MG63 (cell line): ENCODE results near the gene POU2F1. TPM values are rescaled to one million over a fixed set of nuclear protein-coding genes. Genes with fewer than 3 reads are reported as not detected.
"Not testable (repeated sequence)": the region's sequence is repeated elsewhere in the genome, so short reads cannot be mapped to it uniquely, and the experiment has no call there.

Source experiments
- DNase-seq: peaks from one replicate; pipeline ENCODE4 v3.0.0-alpha.2; 2020
- H3K27me3 ChIP-seq: fragments of 250-450 bp; sonication (Bioruptor Pico); 2 replicates; pipeline ENCODE4 v1.5.1; 2020; ENCODE audit warnings: mild to moderate bottlenecking, moderate library complexity
- H3K36me3 ChIP-seq: fragments of 250-450 bp; sonication (Bioruptor Pico); 2 replicates; pipeline ENCODE4 v1.5.1; 2020; ENCODE audit warnings: mild to moderate bottlenecking, moderate library complexity
- H3K4me3 ChIP-seq: fragments of 250-450 bp; sonication (Bioruptor Pico); 2 replicates; pipeline ENCODE4 v1.5.1; 2020; ENCODE audit warnings: mild to moderate bottlenecking, moderate library complexity
- H3K9me3 ChIP-seq: fragments of 250-450 bp; sonication (Bioruptor Pico); 2 replicates; pipeline ENCODE4 v1.5.1; 2020; ENCODE audit warnings: mild to moderate bottlenecking, moderate library complexity
- total RNA-seq: library from RNA; depleted of rRNA; stranded (reverse); fragments of >200 nt; shearing (Covaris generic); gene quantifications from 2 replicates; pipeline ENCODE4 v1.2.3, GENCODE V29; 2014; ENCODE audit warnings: low replicate concordance

The POU2F1 gene
- total RNA-seq, 1 experiment from 2014 or later = 3.9 TPM

DNA sequence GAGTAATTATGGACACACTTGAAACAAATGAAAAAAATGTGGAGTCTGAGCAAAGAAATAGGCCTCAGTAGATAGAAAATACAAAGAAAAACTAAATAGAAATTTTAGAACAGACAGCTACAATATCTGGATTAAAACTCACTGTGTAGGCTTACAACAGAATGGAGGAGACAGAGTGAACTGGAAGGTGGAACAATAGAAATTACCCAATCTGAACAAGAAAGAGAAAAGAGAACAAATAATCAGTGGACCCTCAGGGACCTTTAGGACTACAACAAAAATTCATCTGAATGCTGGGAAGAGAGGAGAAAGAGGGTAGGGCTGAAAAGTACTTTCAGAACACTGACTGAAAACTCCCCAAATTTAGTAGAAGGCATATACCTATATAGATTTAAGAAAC lies 90.0 kb downstream of the POU2F1 start:
- DNase-seq = no peak
- Histone ChIP-seq H3K9me3 (0 out of 2 replicates have a peak, but pooled peaks cover under 1% of the 10 kb centered on the region), H3K27me3 (no peaks in the 10 kb centered on the region), H3K4me3 (no peak overlapping the region), H3K36me3 (no peaks in the 10 kb centered on the region)

DNA sequence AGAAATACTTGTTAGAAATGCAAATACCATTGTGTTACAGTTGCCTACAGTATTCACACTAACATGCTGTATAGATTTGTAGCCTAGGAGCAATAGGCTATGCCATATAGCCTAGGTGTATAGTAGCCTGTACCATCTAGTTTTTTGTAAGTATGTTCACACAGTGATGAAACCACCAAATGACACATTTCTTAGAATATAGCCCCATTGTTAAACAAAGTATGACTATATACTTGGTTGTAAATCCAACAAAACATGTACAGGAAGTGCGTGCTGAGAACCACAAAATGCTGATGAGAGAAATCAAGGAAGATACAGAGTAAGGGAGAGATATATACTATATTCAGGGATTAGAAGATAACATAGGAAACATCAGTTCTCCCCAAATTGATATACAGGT lies 92.2 kb downstream of the POU2F1 start:
- Histone ChIP-seq H3K36me3 (no peaks in the 10 kb centered on the region), H3K4me3 (no peak overlapping the region), H3K27me3 (no peaks in the 10 kb centered on the region), H3K9me3 (peaks cover 18% of the 10 kb centered on the region)
- DNase-seq = no peak

DNA sequence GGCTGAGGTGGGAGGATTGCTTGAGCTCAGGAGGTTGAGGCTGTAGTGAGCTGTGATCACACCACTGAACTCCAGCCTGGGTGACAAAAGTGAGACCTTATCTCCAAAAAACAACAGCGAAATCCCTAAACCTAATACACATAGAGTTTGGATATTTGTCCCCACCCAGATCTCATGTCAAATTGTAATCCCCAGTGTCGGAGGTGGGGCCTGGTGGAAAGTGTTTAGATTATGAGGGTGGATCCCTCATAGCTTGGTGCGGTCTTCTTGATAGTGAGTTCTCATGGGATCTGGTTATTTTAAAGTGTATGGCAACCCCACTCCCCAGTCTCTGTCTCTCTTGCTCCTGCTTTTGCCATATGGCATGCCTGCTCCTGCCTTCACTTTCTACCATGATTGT lies 94.0 kb downstream of the POU2F1 start:
- Histone ChIP-seq H3K36me3 (no peaks in the 10 kb centered on the region), H3K9me3 (peaks cover 21% of the 10 kb centered on the region), H3K27me3 (no peaks in the 10 kb centered on the region), H3K4me3 (no peak overlapping the region)
- DNase-seq = no peak

DNA sequence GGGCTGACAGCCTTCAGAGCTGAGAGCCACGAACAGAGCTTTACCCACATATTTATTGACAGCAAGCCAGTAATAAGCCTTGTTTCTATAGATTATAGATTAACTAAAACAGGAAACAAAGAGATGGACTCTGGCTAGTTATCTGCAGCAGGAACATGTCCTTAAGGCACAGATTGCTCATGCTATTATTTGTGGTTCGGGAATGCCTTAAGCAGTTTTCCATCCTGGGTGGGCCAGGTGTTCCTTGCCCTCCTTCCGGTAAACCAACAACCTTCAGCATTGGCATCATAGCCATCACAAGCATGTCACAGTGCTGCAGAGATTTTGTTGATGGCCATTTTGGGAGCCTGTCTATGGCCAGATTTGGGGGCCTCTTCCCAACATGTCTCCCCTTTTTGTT lies 96.8 kb downstream of the POU2F1 start:
- peaks cover 4% of the 10 kb centered on the region; the same call in 1 of the 2 replicates for H3K36me3 ChIP-seq
- H3K9me3 ChIP-seq = peaks cover 43% of the 10 kb centered on the region
- no peaks in the 10 kb centered on the region for H3K27me3 ChIP-seq
- no peak for DNase-seq
- no peak overlapping the region for H3K4me3 ChIP-seq

DNA sequence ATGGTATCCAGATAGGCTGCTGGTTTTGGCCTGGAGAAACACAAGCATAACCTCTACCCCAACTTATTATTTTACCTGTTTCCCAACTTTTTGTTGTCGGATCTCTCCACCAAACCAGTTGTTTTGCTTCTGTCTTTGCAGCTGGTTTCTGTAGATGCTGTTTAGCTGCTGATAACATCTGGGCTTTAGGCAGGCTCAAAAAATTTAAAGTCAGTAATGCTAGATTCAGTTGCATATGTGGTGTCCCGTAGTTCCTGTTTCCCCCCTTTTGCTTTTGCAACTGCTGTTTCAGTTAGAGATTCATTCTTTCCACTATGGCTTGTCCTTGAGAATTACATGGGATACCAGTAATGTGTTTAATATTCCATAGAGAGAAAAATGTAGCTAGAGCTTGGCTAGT lies 98.5 kb downstream of the POU2F1 start:
- DNase-seq, H3K4me3 ChIP-seq, H3K36me3 ChIP-seq, H3K27me3 ChIP-seq: not testable (repeated sequence)
- H3K9me3 ChIP-seq = peaks cover 61% of the 10 kb centered on the region

DNA sequence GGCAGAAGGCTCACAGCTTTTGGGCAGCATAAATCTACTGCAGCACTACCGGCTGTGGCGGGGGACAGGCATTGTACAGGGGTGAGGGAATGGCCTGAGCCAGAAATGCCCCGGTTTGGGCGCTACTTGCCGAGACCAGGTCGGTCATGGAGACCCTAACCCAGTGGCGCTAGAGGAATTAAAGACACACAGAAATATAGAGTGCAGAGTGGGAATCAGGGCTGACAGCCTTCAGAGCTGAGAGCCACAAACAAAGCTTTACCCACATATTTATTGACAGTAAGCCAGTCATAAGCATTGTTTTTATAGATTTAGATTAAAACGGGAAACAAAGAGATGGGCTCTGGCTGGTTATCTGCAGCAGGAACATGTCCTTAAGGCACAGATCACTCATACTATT lies 101.8 kb downstream of the POU2F1 start:
- Histone ChIP-seq H3K4me3 (no peak overlapping the region), H3K36me3 (peaks cover 7% of the 10 kb centered on the region; the same call in 1 of the 2 replicates), H3K9me3 (peaks cover 50% of the 10 kb centered on the region), H3K27me3 (no peaks in the 10 kb centered on the region)
- DNase-seq = no peak

DNA sequence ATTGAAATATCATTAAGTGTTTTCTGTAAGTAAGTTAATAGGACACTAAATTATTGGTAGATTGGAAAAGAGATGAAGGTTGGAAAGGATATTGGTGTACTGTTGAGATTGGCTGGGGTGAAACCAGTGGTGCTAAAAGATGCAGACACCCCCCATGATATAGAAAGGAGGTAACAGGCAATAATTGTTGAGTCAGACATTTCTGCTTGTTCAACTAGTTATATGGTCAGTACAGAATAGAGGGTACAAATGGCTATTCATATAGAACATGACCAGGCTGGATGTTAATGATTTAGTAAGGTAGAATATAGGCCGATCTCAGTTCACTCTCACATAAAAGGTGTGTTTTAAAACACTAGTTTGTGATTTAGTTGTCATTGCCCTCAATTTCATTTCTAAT lies 104.5 kb downstream of the POU2F1 start:
- Histone ChIP-seq H3K27me3 (no peaks in the 10 kb centered on the region), H3K9me3 (peaks cover 43% of the 10 kb centered on the region), H3K4me3 (no peak overlapping the region), H3K36me3 (peaks cover 6% of the 10 kb centered on the region; the same call in 1 of the 2 replicates)
- no peak for DNase-seq

DNA sequence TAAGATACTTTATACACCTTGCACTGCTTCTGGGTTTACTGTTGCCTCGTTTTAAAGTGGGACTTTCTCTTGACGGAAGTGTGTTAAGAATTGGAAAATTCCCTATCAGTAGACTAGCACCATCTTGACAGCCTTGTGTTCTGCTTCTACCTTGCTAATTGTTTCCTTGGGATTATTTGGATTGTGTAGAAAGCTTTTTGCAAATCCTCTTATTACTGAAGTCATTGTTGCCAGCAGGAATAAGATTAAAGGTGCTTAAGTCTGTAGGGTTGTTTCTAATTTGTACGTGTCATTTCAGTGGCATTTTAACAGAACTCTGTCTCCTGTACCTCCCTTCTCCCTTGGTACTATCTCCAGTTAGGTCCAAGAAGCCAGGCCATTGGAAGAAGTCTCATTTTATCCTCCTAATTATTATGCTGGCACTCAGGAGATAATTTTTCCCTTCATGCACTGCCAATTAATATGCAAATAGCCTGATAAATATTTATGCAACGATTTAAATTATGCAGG lies 107.7 kb downstream of the POU2F1 start:
- Histone ChIP-seq H3K36me3 (peaks cover 3% of the 10 kb centered on the region; the same call in 1 of the 2 replicates), H3K27me3 (no peaks in the 10 kb centered on the region), H3K4me3 (no peak overlapping the region), H3K9me3 (peaks cover 12% of the 10 kb centered on the region)
- no peak for DNase-seq

DNA sequence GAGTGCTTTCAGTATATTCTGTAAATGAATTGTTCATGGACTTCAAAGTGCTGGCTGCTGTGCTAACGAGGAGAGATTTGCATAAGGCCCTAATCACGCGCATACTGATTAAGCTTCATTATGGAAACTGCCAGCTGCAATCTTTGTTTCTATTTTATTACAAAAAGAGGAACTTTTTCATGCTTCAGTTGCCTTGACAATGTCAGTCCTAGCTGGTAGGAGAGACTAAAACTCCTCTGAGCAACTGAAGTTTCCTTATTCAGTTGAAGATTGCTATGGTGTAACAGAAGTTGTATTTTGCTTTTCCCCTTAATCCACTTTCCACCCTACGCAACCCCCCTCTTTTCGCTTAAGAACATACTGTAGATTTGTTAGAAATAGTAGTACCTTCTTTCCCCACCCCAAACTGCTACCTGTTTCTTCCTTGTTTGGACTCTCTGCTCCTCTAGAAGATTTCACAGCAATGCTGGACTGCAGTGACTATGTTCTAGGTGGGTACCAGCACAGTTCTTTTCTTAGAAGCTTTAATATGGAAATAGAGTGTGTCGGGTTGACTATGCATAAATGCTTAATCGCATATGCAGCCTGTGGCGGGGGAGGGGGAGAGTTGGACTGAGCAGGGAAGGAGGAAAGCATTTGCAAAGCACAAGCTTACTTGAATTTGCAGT lies 108.3 kb downstream of the POU2F1 start:
- Histone ChIP-seq H3K36me3 (no peaks in the 10 kb centered on the region), H3K27me3 (no peaks in the 10 kb centered on the region), H3K4me3 (no peak overlapping the region), H3K9me3 (peaks cover 6% of the 10 kb centered on the region)
- no peak for DNase-seq

DNA sequence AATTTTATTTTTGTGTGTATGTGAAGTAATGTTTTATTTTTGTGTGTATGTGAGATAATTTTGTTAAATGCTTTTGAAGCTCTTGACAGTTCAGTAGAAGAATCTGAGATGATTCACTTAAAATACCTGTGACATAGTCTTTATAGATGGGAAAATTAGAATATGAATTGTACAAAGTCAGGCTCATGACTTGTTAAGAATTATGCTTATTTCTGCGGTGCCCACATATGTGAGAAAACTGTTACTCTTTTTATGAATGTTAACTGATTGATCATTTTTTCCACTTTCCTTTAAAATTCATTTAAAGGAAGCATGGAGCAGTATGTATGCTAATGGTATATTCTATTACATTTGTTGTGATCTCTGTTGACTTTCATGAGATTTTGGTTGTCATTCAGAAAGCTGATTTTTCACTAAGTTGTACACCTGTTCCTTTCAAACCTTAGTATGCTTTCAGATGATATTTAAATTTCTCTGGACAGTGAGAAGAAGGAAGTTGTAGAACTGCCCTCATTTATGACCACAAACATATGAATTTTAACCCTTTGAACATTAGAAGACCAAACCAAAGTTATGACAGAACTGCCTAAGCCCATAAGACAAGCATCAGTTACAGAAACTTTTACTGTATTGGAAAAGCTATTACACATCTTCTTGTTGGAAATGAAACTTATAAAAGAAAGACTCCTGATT lies 110.1 kb downstream of the POU2F1 start:
- H3K27me3 ChIP-seq = no peaks in the 10 kb centered on the region
- no peak overlapping the region for H3K4me3 ChIP-seq
- H3K36me3 ChIP-seq = no peaks in the 10 kb centered on the region
- no peak for DNase-seq
- no peaks in the 10 kb centered on the region for H3K9me3 ChIP-seq

DNA sequence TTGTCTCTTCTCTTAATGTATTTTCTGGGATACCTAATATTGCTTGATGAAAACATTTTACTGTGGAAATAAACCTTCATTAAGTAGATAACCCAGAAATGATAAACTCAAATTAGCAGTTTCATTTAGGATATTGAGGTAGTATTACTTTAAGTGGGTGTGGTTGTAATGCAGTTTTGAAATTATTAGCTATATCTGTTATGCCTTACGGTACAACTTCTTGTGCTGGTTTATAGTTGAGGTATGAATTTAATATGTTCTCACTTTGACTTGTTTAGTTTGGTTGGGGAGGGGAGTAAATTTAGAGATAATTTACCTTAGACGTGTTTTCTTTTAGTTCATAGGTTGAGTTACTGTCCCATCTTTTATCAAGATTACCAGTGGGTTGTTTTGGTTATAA lies 111.0 kb downstream of the POU2F1 start:
- Histone ChIP-seq H3K4me3 (no peak overlapping the region), H3K27me3 (no peaks in the 10 kb centered on the region), H3K36me3 (no peaks in the 10 kb centered on the region), H3K9me3 (no peaks in the 10 kb centered on the region)
- DNase-seq = no peak

DNA sequence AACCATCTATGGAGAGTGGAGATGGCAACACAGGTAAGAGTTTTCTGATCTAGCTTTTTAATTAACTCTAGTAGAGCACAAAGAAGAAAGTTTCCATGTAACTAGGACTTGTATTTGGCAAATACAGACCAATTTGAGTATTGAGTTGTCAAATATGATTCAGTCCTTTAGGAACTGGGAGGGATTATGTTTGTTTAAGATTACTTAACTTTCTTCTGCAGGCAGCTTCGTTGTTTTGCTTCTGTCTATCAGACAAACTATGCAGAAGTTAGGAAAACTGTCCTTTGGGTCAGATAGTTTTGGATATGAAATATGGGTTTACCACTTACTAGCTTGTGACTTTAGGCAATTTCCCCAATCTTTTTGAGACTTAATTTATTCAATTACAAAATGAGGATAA lies 111.8 kb downstream of the POU2F1 start:
- no peaks in the 10 kb centered on the region for H3K36me3 ChIP-seq
- no peak overlapping the region for H3K4me3 ChIP-seq
- no peaks in the 10 kb centered on the region for H3K27me3 ChIP-seq
- H3K9me3 ChIP-seq = no peaks in the 10 kb centered on the region
- no peak for DNase-seq

DNA sequence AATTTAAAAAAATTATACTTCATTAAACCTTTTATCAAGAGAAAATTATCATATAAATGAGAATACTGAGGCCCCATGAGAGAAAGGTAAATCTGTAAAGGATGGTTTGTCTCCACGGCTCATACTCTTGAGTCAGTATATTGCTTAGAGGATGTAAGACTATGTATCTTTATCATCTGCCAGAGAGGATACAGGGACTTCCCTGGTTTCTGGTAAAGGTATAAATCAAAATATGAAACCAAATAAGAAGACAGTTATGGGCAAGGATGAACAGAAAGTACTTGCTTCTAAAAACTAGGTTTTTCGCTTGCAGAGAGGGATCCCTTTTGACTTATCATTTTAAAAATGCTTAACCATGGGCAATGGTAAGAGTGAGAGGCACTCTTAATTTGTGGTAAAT lies 112.4 kb downstream of the POU2F1 start:
- DNase-seq = no peak
- Histone ChIP-seq H3K9me3 (no peaks in the 10 kb centered on the region), H3K4me3 (no peak overlapping the region), H3K36me3 (0 out of 2 replicates have a peak, but pooled peaks cover 2% of the 10 kb centered on the region), H3K27me3 (no peaks in the 10 kb centered on the region)

DNA sequence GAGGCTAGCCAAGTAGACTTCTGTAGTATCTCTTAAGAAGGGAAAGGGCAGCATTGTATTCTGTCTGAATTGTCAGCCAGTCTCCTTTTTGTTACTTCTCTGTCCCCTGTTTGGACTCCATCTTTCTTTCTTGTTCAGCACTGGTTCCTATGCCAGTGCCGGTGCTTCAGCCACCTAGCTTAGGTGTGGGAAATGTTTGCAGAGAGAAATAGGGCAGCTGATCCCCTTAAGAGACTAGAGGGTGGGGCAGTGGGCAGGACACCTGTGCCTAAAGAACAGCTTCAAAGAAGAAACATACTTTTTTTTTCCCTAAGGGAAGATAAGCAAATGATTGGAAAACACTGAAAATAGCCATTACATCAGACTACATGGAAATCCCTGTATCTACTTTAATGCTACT lies 113.0 kb downstream of the POU2F1 start:
- no peak overlapping the region for H3K4me3 ChIP-seq
- H3K36me3 ChIP-seq = 0 out of 2 replicates have a peak, but pooled peaks cover 3% of the 10 kb centered on the region
- no peak for DNase-seq
- H3K9me3 ChIP-seq = no peaks in the 10 kb centered on the region
- H3K27me3 ChIP-seq = no peaks in the 10 kb centered on the region

DNA sequence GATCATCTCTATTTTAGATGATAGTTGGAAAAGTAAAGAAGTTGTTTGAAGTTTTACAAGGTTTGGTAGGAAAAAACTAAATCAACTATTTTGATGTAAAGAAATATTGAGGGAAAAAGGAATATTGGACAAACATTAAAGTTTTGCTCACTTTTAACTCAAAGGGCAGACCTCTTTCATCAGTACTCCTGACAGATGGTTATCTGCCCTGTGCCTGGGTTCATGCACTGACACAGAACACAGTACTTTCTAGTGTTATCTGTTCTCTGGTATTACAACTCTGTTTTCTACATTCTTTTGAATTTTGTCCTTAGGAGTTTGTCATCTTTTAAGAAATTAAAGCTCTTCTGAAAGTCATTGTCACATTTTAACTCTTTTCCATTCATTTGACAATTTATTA lies 118.7 kb downstream of the POU2F1 start:
- no peak for DNase-seq
- Histone ChIP-seq H3K9me3 (no peaks in the 10 kb centered on the region), H3K4me3 (no peak overlapping the region), H3K36me3 (peaks cover 3% of the 10 kb centered on the region; the same call in 1 of the 2 replicates), H3K27me3 (no peaks in the 10 kb centered on the region)

DNA sequence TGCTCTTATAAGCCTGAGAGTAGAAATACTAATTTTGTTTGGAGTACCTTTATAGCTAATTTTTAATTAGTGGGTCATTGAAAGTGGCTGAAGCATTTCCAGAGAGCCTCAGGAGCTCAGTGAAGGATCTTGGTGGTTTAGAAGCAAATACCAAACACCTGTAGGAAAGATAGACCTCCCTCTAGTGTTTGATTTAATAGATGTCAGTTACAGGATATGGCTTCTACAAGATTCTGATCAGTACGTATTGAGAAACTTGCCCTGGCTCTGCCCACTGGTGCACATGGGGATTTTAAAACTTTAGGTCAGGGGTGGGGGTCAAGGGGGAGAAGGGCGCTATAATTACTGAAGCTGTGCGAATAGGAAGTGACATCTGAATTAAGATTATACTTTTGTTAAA lies 122.2 kb downstream of the POU2F1 start:
- Histone ChIP-seq H3K27me3 (no peaks in the 10 kb centered on the region), H3K36me3 (peaks cover 3% of the 10 kb centered on the region; the same call in 1 of the 2 replicates), H3K9me3 (no peaks in the 10 kb centered on the region), H3K4me3 (no peak overlapping the region)
- DNase-seq = no peak

DNA sequence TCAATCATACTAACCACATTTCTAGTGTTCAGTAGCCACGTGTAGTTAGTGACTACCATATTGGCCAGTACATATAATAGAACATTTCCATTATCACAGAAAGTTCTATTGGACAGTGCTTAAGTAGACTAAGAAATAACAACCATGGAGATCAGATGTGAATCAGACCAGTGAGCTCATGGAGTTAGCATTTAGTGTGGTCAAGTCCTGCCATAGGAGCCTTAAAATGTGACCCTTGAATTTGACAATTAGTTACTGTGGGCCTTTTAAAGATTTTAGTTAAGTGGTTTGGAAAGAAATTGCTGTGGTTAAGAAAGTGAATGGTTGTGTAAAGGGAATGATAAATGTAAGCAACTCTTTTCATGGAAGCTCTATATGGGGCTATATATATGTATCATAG lies 123.4 kb downstream of the POU2F1 start:
- DNase-seq = no peak
- Histone ChIP-seq H3K27me3 (no peaks in the 10 kb centered on the region), H3K36me3 (no peaks in the 10 kb centered on the region; the same call in 1 of the 2 replicates), H3K4me3 (no peak overlapping the region), H3K9me3 (no peaks in the 10 kb centered on the region)
